GM18502 (cell line): Measurements from ENCODE around the gene SLC6A3.
"Not testable (repeated sequence)": the region's sequence is repeated elsewhere in the genome, so short reads cannot be mapped to it uniquely, and the experiment has no call there.

ENCODE experiments used
- ATAC-seq: cut with Tn5 transposase; IDR thresholded peaks from one replicate; pipeline ENCODE4 v1.9.1; 2021; ENCODE audit warnings: mild to moderate bottlenecking; ENCODE audit not compliant: unreplicated experiment, poor library complexity

Gene SLC6A3

DNA sequence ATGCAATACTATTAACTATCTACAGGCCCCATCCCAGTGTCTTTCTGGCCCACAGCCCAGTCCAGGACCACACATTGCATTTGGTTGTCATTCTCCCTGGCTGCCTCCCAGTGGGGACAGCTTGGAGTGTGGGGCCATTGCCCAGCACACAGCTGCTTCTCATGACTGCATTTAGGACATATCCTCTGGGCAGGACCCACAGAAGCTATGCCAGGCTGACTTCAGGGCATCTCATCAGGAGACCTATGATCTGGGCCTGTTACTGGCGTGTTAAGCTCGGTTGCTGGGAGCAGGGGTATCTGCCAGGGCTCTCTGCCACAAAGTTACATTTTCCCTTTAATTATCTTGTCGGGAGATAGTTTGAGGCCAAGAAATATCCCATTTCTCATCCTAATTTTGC is 68.3 kb downstream of the SLC6A3 start:
- ATAC-seq: no peak

- no peak for ATAC-seq
Observed at GRCh38 chr5:1375871-1376810, 69.1 kb downstream of the SLC6A3 start.

GRCh38 chr5:1374679-1375055 is 70.6 kb downstream of the SLC6A3 start:
- ATAC-seq: no peak

DNA sequence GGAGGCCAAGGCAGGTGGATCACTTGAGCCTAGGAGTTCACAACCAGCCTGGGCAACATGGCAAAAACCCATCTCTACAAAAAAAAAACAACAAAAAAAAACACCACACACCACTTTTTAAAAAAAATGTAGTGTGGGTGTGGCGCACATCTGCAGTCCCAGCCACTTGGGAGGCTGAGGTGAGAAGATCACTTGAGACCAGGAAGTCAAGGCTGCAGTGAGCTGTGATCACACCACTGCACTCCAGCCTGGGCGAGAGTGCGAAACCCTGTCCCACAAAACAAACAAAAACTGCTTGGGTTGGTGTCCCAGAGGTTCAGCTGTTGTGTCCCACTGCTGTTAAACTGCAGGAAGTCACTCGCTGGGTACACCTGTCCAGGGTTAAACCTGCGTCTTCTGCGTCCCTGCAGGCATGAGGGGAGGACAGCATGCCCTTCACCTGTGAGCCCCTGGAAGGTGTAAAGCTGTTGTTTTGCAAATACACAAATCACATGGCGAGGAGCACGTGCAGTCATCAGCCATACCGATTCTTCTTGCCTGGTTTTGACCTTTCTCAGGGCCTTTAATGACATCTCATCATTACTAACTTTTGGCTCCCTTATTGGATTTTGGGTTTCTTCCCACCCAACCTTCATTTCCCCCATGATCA is 71.1 kb downstream of the SLC6A3 start:
- ATAC-seq: no peak

- ATAC-seq: not testable (repeated sequence)
Observed at GRCh38 chr5:1371972-1372342, 73.3 kb downstream of the SLC6A3 start.

DNA sequence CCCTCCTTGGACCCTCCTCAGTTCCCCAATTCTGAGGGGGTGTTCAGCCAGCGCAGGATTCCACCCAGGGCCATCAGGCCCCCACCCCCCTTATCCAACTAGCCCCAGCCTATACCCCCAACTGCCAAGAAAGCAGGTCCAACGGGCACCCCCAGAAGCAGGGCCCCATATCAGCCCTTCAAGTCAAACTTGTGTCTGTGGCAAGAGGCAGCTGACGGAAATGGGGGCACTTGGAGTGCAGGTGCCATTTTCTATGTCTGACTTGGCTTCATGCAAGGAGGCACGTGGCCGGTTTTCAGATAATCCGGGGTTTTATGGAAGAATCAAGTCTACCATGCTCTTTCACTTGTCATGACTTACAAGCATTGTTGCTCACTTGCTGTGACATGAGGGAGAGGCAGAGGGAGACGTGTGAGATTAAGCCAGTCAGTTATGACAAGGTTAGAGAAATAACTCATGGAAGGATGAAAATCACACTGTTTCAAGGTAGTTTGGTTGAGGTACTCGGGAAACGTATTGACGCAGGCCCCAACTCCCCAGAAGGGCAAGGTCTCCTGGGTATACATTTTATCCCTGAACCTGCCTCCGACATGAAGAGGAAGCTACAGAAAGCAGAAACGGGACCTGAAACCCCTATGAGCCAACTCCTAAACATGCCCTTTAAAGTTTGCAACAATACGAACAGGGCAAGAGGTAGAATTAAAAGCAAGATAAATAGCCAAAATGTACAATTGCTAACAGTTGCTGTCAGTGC is 73.8 kb downstream of the SLC6A3 start:
- ATAC-seq: no peak

- ATAC-seq: no peak
Observed at GRCh38 chr5:1370006-1370405, 75.2 kb downstream of the SLC6A3 start.

- no peak for ATAC-seq
Observed at GRCh38 chr5:1368756-1369155, 76.5 kb downstream of the SLC6A3 start.

- ATAC-seq: no peak
Observed at GRCh38 chr5:1368236-1368635, 77.0 kb downstream of the SLC6A3 start.

- no peak for ATAC-seq
Observed at GRCh38 chr5:1367149-1367548, 78.1 kb downstream of the SLC6A3 start.

GRCh38 chr5:1366514-1366913 is 78.7 kb downstream of the SLC6A3 start:
- ATAC-seq: no peak

DNA sequence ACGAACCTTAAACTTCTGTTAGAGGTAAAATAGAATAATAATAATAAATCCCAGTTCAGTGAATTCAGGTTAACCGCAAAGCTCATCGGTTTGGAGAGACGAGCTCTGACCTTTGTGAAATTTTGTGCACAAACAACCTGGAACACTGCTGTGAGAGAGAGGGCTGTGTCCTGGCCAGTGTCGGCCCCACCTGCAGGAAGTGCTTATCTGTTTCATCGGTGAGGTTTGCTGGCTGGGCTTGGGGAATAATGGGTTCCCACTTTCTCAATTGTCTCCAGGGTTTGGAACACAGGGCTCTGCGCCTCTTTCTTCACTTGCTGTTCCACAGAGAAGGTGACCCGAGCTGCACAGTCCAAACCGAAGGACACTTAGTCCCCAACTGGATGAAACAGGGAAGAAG is 81.0 kb downstream of the SLC6A3 start:
- ATAC-seq: no peak

DNA sequence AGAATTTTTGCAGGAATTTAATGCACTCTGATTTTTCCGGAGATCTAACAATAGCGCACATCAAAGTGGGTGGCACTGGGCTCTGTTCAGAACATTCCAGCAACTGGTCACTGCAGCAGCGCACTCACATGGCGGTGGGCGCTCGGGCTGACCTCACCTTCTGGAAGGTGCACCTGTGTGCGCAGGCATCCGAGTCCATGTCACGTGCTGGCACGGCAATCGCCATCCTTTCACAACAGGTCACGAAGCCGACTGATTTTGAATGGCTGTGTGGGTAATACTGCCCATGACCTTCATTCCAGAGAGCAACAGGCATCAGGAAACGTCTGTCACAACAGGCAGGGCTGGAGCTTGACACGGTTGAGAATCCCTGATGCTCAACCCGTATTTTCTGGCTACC is 81.7 kb downstream of the SLC6A3 start:
- no peak for ATAC-seq

DNA sequence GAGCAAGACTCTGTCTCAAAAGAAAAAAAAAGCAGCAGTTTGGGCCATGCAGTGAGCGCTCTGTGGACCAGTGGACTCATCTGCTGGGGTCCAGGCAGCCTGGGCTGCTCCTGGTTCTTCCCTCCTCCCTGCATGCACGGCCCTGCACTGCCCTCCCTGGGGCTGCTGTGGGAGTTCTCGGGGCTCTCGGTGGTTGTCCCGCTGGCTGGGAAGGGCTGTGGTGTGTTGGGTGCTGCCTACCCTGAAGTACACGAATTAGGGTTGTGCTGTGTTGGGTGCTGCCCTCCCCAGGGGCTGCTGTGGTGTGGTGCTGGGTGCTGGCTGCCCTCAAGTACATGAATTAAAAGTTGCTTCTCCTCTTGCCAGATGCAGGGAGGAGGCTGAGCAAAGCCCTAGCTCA is 82.1 kb downstream of the SLC6A3 start:
- ATAC-seq: no peak

DNA sequence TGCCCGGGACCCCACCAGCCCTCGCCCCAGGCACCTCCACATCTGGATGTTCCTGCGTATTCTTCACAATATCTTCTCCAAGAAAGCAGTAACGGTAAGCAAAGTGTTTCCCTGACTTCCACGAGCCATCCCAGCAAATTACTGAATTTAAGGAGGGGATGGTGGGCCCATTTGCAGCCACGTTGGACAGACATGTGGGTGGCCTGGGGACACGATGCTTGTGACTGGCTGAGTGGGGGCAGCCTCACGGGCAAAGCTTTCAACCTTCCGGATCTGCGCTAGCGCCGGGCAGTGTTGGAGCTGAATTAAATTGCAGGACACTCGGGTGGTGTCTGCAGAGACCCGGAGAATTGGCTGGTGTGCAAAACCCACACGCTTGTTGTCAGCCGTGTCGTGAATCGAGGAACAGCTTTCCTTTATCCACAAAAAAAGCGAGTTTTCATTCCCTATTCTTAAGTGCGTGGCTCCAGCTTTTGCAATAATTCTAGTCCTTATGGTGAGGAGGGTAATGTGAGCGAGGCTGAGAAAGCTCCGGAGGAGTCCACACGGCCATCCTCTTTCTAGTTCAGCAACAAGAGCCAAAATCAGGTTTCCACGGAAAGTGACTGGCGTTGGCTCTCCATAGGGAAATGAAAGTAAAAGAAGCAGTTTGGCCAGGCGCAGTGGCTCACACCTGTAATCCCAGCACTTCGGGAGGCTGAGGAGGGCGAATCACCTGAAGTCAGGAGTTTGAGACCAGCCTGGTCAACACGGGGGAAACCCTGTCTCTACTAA is 82.8 kb downstream of the SLC6A3 start:
- no peak for ATAC-seq

DNA sequence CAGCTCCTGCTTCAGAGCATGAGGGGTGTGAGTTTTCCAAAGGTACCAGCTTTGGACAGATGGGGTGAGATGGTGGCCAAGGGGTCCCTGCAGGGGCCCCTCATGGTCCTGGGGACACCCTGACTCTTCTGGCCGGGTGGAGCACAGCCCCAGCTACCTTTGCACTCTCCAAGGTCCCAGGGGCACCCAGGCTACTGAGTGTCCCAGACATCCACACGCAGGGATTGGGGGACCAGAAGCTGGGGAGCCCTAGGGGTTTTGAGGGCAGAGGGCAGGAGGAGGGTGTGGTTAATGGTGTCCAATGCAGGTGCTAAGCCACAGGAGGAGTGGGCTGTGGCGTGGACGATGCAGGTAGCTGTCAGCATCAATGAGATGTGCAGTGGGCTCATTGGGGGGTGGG is 84.4 kb downstream of the SLC6A3 start:
- no peak for ATAC-seq

GRCh38 chr5:1360367-1360766 is 84.9 kb downstream of the SLC6A3 start:
- not testable (repeated sequence) for ATAC-seq

DNA sequence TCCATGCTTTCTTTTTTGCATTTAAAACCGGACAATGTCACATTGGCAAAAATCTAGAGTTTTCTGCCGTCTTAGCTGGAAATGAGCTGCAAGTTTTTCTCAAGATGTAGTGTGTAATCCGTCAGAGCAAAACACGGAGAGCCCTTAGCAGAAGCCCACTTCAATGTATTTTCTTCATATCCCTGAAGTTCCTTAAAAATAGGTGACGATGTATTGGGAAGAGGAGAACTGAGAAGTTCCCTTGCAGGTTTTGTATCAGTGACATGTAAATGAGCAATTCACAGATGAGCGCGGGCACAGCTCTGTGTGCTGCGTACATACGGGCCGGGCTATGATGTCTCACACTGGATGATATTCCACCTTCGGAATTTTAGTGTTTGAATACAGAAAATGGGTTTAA is 85.5 kb downstream of the SLC6A3 start:
- ATAC-seq: no peak

DNA sequence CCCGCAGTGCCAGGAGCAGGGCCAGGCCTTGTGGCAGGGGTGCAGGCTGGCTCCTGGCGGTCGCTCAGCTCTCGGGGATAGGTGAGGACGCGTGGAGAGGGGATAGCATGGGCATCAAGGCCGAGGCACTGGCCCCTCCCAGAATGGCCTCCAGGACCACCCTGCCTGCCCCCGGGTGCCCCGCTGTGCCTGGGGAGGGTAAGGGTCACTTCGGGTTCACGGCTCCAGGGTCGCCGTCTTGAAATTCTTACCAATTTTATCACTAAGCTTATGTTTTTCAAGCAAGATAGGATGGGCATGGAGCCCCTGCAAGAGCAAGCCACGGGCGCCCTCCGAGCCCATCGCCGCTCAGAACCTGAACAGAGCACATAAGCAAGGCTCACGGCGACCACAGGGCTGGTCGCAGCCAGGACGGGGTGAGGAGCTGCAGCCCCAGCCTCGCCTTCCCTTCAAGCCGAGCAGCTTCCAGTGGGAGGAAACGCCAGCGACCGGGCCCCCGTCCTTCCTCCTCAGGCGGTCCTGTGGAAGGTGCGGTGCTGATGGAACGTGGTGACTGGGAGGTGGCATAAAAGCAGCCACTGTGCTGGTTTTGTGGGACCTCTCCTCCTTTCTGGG is 86.1 kb downstream of the SLC6A3 start:
- ATAC-seq: no peak

- ATAC-seq: no peak
Observed at GRCh38 chr5:1358726-1359025, 86.6 kb downstream of the SLC6A3 start.
